ENCODE results near the gene MRFAP1L1. TPM values are rescaled to one million over a fixed set of nuclear protein-coding genes. Genes with fewer than 3 reads are reported as not detected.

MRFAP1L1 gene
- total and polyA plus RNA-seq, 10 of the 15 experiments (the other 5 are each of a cell fraction or from before 2014, with no cell fraction given): 30.6 to 85.1 (median 52.9) TPM

GRCh38 chr4:6720202-6720699, 10.6 kb upstream of the MRFAP1L1 start (continued):
- TF ChIP-seq SMARCA5 (IDR thresholded peaks at IDR 0.05) (peak; percentile 58; the same call in 1 of the 2 replicates), TCF3 (IDR thresholded peaks at IDR 0.05; ENCODE audit: borderline replicate concordance, insufficient read depth, low read depth, low read length) (peak; percentile 85), MTA2 (IDR thresholded peaks at IDR 0.05; ENCODE audit: low read depth) (0 out of 2 replicates have a peak, but pooled peaks have one; percentile 5), FOS (IDR thresholded peaks at IDR 0.05; ENCODE audit: borderline replicate concordance, extremely low read depth, insufficient read length) (no peak), SREBF2 (IDR thresholded peaks at IDR 0.05; ENCODE audit: low read length) (no peak), IKZF2 (IDR thresholded peaks at IDR 0.05) (peak in 1 of 2 experiments; percentile 33; a peak in 1 of 4 replicates), MLLT1 (IDR thresholded peaks at IDR 0.05) (peak; percentile 73), MXI1 (IDR thresholded peaks at IDR 0.05; ENCODE audit: low read depth, low read length) (no peak), BACH1 (IDR thresholded peaks at IDR 0.05; ENCODE audit: borderline replicate concordance) (0 out of 2 replicates have a peak, but pooled peaks have one; percentile 20), GATAD2B (conservative IDR thresholded peaks at IDR 0.05; ENCODE audit: low read depth) (peak; percentile 57), CTCF (IDR thresholded peaks at IDR 0.05 in 2 of 3, conservative IDR thresholded peaks at IDR 0.05 in 1 of 3; ENCODE audit: control insufficient read depth in 2 of 3, extremely low read depth in 1 of 3, insufficient read depth in 1 of 3, low read depth in 3 of 3, low read length in 3 of 3) (peak; percentile 85 to 96 (median 93)), TCF12 (IDR thresholded peaks at IDR 0.05; ENCODE audit: low read depth, low read length) (peak; percentile 83; the same call in 1 of the 2 replicates), SMC3 (IDR thresholded peaks at IDR 0.05; ENCODE audit: borderline replicate concordance, low read length) (peak; percentile 95), RB1 (IDR thresholded peaks at IDR 0.05; ENCODE audit: borderline replicate concordance) (peak; percentile 59; the same call in 1 of the 2 replicates), SKIL (IDR thresholded peaks at IDR 0.05; ENCODE audit: low read depth, poor library complexity, severe bottlenecking) (peak; percentile 38), STAT1 (conservative IDR thresholded peaks at IDR 0.05) (0 out of 2 replicates have a peak, but pooled peaks have one; percentile 47), RAD21 (IDR thresholded peaks at IDR 0.05; ENCODE audit: insufficient read depth, low read depth, low read length) (peak; percentile 85), KAT2A (conservative IDR thresholded peaks at IDR 0.05; ENCODE audit: control insufficient read depth, low read depth, low read length) (no peak), YY1 (IDR thresholded peaks at IDR 0.05; ENCODE audit: low read depth, low read length) (peak; percentile 68; the same call in 1 of the 2 replicates), IKZF1 (conservative IDR thresholded peaks at IDR 0.05) (peak; percentile 63), CBX5 (IDR thresholded peaks at IDR 0.05; ENCODE audit: low read depth) (0 out of 2 replicates have a peak, but pooled peaks have one; percentile 54), PAX8 (IDR thresholded peaks at IDR 0.05) (no peak), CHD2 (IDR thresholded peaks at IDR 0.05; ENCODE audit: borderline replicate concordance, low read depth, low read length) (0 out of 2 replicates have a peak, but pooled peaks have one; percentile 26), ASH2L (IDR thresholded peaks at IDR 0.05; ENCODE audit: borderline replicate concordance, low read depth) (no peak), POU2F2 (IDR thresholded peaks at IDR 0.05; ENCODE audit: borderline replicate concordance, low read depth, low read length) (peak; percentile 47; the same call in 1 of the 3 replicates)

Data from GM12878 (cell line).